GM12865 (cell line): ENCODE results near the gene TECPR2.

Source experiments
- DNase-seq: peaks from one replicate; pipeline ENCODE4 v3.0.0; 2010; ENCODE audit warnings: low read depth
- H3K4me3 ChIP-seq: 2 replicates; pipeline ENCODE4 v1.5.1; 2011; ENCODE audit warnings: mild to moderate bottlenecking, low read depth, low read length, control low read depth
- CTCF ChIP-seq: IDR thresholded peaks from 2 replicates; pipeline ENCODE4 v1.5.1; 2011; ENCODE audit warnings: low read length, control low read depth, low read depth, inconsistent platforms; ENCODE audit not compliant: insufficient read depth; ENCODE audit errors: missing control alignments

TECPR2 gene

GRCh38 chr14:102362545-102363181 lies at the start of gene TECPR2, which contains the start of gene CINP:
TSS of gene TECPR2 (plus strand) at chr14:102362941. CDS start at chr14:102376722, 13,781 bp downstream.
TSS of gene CINP (minus strand) at chr14:102362890. CDS start at chr14:102362851, 39 bp downstream.
- H3K4me3 ChIP-seq, result peak within 1 kb of the TSS; percentile 81
- DNase-seq, result peak; percentile 97
- no peak for TF ChIP-seq CTCF

GRCh38 chr14:102314242-102315011 lies 48.3 kb upstream of the TECPR2 start:
- peak overlapping the region; percentile 51 for H3K4me3 ChIP-seq
- DNase-seq, result peak; percentile 91

DNA sequence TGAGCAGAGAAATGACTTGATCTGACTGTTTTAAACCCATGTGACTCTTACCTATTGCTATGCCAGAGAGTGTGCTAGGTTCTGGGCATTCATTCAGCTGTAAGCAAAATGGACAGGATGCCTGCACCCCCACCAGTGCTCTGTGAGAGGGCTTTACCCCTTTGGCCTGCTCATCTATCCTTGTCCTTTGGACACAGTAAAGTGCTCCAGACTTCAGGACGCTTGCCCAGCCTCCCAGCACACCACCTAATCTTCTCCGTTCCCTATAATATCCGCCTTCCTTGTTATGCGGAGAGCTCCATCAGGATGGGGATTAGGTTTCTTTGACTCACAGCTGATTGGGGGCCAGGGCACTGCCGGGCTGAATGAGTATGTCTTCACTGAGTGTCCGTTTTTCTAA lies 47.6 kb upstream of the TECPR2 start:
- no peak overlapping the region for H3K4me3 ChIP-seq
- DNase-seq, result no peak
- no peak for TF ChIP-seq CTCF

More at GRCh38 chr14:102314242-102315011, 48.3 kb upstream of the TECPR2 start:
- peak; percentile 99 for TF ChIP-seq CTCF

- TF ChIP-seq CTCF, result no peak
- peak; percentile 64 for DNase-seq
- peak overlapping the region; percentile 73 for H3K4me3 ChIP-seq
Observed at GRCh38 chr14:102316338-102316742, 46.4 kb upstream of the TECPR2 start.

- peak overlapping the region; percentile 73 for H3K4me3 ChIP-seq
- DNase-seq, result peak; percentile 95
- peak; percentile 83 for TF ChIP-seq CTCF
Observed at GRCh38 chr14:102316743-102317563, 45.8 kb upstream of the TECPR2 start.

GRCh38 chr14:102317564-102318248 lies 45.0 kb upstream of the TECPR2 start:
- DNase-seq, result peak; percentile 70
- peak overlapping the region; percentile 65 for H3K4me3 ChIP-seq
- TF ChIP-seq CTCF, result peak; percentile 16
